ENCODE data around the gene HOXA7. TPM values are rescaled to one million over a fixed set of nuclear protein-coding genes. Genes with fewer than 3 reads are reported as not detected.

The HOXA7 gene
- total RNA-seq, result 1.5 TPM

GRCh38 chr7:27156508-27156898 lies at the start of gene HOXA7:
TSS of gene HOXA7 (minus strand) at chr7:27156675. CDS start at chr7:27156545, 130 bp downstream.
- DNase-seq, result no peak

- DNase-seq, result no peak
These were observed 49.1 kb upstream of the HOXA7 start for GRCh38 chr7:27205325-27206280.

- DNase-seq, result no peak
These were observed 48.4 kb upstream of the HOXA7 start for GRCh38 chr7:27204851-27205322.

- DNase-seq, result no peak
These were observed 47.6 kb upstream of the HOXA7 start for GRCh38 chr7:27203964-27204594.

GRCh38 chr7:27203365-27203953 lies 47.0 kb upstream of the HOXA7 start:
- no peak for DNase-seq

GRCh38 chr7:27202862-27203134 lies 46.3 kb upstream of the HOXA7 start:
- DNase-seq, result no peak

- DNase-seq, result no peak
These were observed 45.8 kb upstream of the HOXA7 start for GRCh38 chr7:27202018-27202861.

GRCh38 chr7:27201580-27202017 lies 45.1 kb upstream of the HOXA7 start:
- no peak for DNase-seq

- DNase-seq, result no peak
These were observed 44.5 kb upstream of the HOXA7 start for GRCh38 chr7:27200761-27201579.

- DNase-seq, result no peak
These were observed 43.6 kb upstream of the HOXA7 start, which contains the start of gene HOXA13 for GRCh38 chr7:27199849-27200760. TSS of gene HOXA13 (minus strand) at chr7:27200091. CDS start at chr7:27200077, 14 bp downstream.

- DNase-seq, result no peak
These were observed 42.7 kb upstream of the HOXA7 start for GRCh38 chr7:27198871-27199801.

- DNase-seq, result no peak
These were observed 41.8 kb upstream of the HOXA7 start for GRCh38 chr7:27198138-27198841.

GRCh38 chr7:27197137-27198042 lies 40.9 kb upstream of the HOXA7 start:
- DNase-seq, result no peak

GRCh38 chr7:27196287-27196767 lies 39.9 kb upstream of the HOXA7 start:
- DNase-seq, result peak; percentile 86

GRCh38 chr7:27194686-27195379 lies 38.4 kb upstream of the HOXA7 start:
- no peak for DNase-seq

- DNase-seq, result no peak
These were observed 37.5 kb upstream of the HOXA7 start for GRCh38 chr7:27194002-27194352.
